K562 (cell line): Measurements from ENCODE around the gene CREB3L1. TPM values are rescaled to one million over a fixed set of nuclear protein-coding genes. Genes with fewer than 3 reads are reported as not detected.

Experiments used
- BMI1 ChIP-seq: fragments of 150-350 bp; IDR thresholded peaks from 2 replicates; pipeline ENCODE4 v1.6.1; 2014; ENCODE audit warnings: low read length
- CHD4 ChIP-seq: fragments of 200-600 bp; sonication (generic); IDR thresholded peaks from 3 replicates; pipeline ENCODE4 v1.6.1; 2012; ENCODE audit warnings: low read depth, mild to moderate bottlenecking, mixed read lengths, low read length, inconsistent platforms; ENCODE audit not compliant: insufficient read depth, insufficient replicate concordance, poor library complexity, severe bottlenecking
- CTBP1 ChIP-seq: fragments of 450-650 bp; IDR thresholded peaks from 2 replicates; pipeline ENCODE4 v1.6.1; 2016; ENCODE audit warnings: borderline replicate concordance
- HDAC8 ChIP-seq: fragments of 450-650 bp; IDR thresholded peaks from 2 replicates; pipeline ENCODE4 v1.6.1; 2016; ENCODE audit warnings: mild to moderate bottlenecking, missing genetic modification characterization, moderate library complexity, missing compliant biosample characterization
- HNRNPLL ChIP-seq: fragments of 200-400 bp; formaldehyde crosslinking; IDR thresholded peaks from 2 replicates; pipeline ENCODE4 v1.6.1; 2017; ENCODE audit warnings: low read length, low read depth, mild to moderate bottlenecking; ENCODE audit not compliant: poor library complexity, severe bottlenecking
- KDM2B ChIP-seq: fragments of 250-450 bp; sonication (Bioruptor Pico); IDR thresholded peaks from 2 replicates; pipeline ENCODE4 v1.8.0; 2021; ENCODE audit warnings: mild to moderate bottlenecking, moderate library complexity
- MCM5 ChIP-seq: fragments of 450-650 bp; IDR thresholded peaks from 2 replicates; pipeline ENCODE4 v1.6.1; 2016; ENCODE audit warnings: low read depth
- NFIC ChIP-seq: fragments of 450-650 bp; IDR thresholded peaks from 2 replicates; pipeline ENCODE4 v1.6.1; 2017; ENCODE audit warnings: mild to moderate bottlenecking, inconsistent platforms
- NR3C1 ChIP-seq: sonication (generic); formaldehyde crosslinking; IDR thresholded peaks from 2 replicates; pipeline ENCODE4 v1.8.1; 2022; ENCODE audit warnings: missing genetic modification reagents
- RAD51 ChIP-seq: fragments of 450-650 bp; IDR thresholded peaks from 2 replicates; pipeline ENCODE4 v1.7.1; 2016; ENCODE audit warnings: low read depth, mild to moderate bottlenecking, borderline replicate concordance
- RB1 ChIP-seq: fragments of 450-650 bp; IDR thresholded peaks from 2 replicates; pipeline ENCODE4 v1.6.1; 2017; ENCODE audit warnings: low read depth, mild to moderate bottlenecking
- SREBF2 ChIP-seq: sonication (generic); formaldehyde crosslinking; IDR thresholded peaks from 2 replicates; pipeline ENCODE4 v1.4.0; 2020; ENCODE audit warnings: mild to moderate bottlenecking, missing genetic modification reagents
- TFAM ChIP-seq: fragments of 250-450 bp; sonication (Bioruptor Pico); conservative IDR thresholded peaks from 2 replicates; pipeline ENCODE4 v1.5.0; 2021; ENCODE audit warnings: mild to moderate bottlenecking, moderate library complexity
- ZFX ChIP-seq: sonication (generic); formaldehyde crosslinking; IDR thresholded peaks from 2 replicates; pipeline ENCODE4 v1.8.0; 2022; ENCODE audit warnings: mild to moderate bottlenecking, missing genetic modification reagents, moderate library complexity
- ZNF174 ChIP-seq: fragments of 250-450 bp; sonication (Bioruptor Pico); IDR thresholded peaks from 2 replicates; pipeline ENCODE4 v1.4.0; 2020; ENCODE audit warnings: mild to moderate bottlenecking
- ZNF184 ChIP-seq: sonication (generic); formaldehyde crosslinking; IDR thresholded peaks from 2 replicates; pipeline ENCODE4 v1.5.0; 2020; ENCODE audit warnings: missing genetic modification reagents
- ZNF408 ChIP-seq: fragments of 250-450 bp; sonication (Bioruptor Pico); IDR thresholded peaks from 2 replicates; pipeline ENCODE4 v1.4.0; 2020; ENCODE audit warnings: low read depth, mild to moderate bottlenecking, moderate library complexity
- ZNF707 ChIP-seq: fragments of 250-450 bp; sonication (Bioruptor Pico); conservative IDR thresholded peaks from 2 replicates; pipeline ENCODE4 v1.8.0; 2022; ENCODE audit warnings: inconsistent platforms, mild to moderate bottlenecking, moderate library complexity
- ZNF764 ChIP-seq: fragments of 250-450 bp; sonication (Bioruptor Pico); IDR thresholded peaks from 2 replicates; pipeline ENCODE4 v1.4.0; 2020; ENCODE audit warnings: low read depth, mild to moderate bottlenecking, moderate library complexity
- ZNF77 ChIP-seq: fragments of 250-450 bp; sonication (Bioruptor Pico); IDR thresholded peaks from 2 replicates; pipeline ENCODE4 v1.5.0; 2020
- polyA plus RNA-seq, 8 experiments: library from polyadenylated mRNA; depleted of rRNA in 4 of 8; stranded (reverse) in 5 of 8; unstranded in 3 of 8; fragments of >200 nt; fragmentation: Nextera tagmentation in 2 of 8; fragmentation: Illumina TruSeq in 1 of 8; extraction: Ambion mirVana in 2 of 8; extraction: Trizol in 1 of 8; gene quantifications; 2 replicates each; pipeline versions ENCODE4 v1.2.1 to v1.2.3, GENCODE V29; 2011 to 2014; ENCODE audit warnings: inconsistent platforms in 1 of 8, missing spikeins in 1 of 8
- total RNA-seq, 7 experiments: library from RNA; depleted of rRNA in 6 of 7; stranded (reverse); fragments of >200 nt in 6 of 7; fragmentation: Illumina TruSeq in 2 of 7; extraction: Trizol in 2 of 7; gene quantifications; 2 replicates each; pipeline versions ENCODE4 v1.2.1 to v1.2.3, GENCODE V29; 2011 to 2021; ENCODE audit warnings: low replicate concordance in 1 of 7
- TF ChIP-seq, protein P1 (sequence below), 2 experiments: fragments of 250-450 bp in 1 of 2; fragments of 450-650 bp in 1 of 2; sonication (Bioruptor Pico) in 1 of 2; IDR thresholded peaks; 2 replicates each; pipeline versions ENCODE4 v1.6.1 to v1.8.0; 2016 to 2021; ENCODE audit warnings: mild to moderate bottlenecking in 2 of 2, moderate library complexity in 2 of 2, missing compliant biosample characterization in 1 of 2, missing genetic modification characterization in 1 of 2
- TF ChIP-seq, protein P2 (sequence below): sonication (generic); formaldehyde crosslinking; IDR thresholded peaks from 2 replicates; pipeline ENCODE4 v1.8.1; 2023; ENCODE audit warnings: mild to moderate bottlenecking, missing genetic modification reagents
- TF ChIP-seq, protein P3 (sequence below): IDR thresholded peaks from 3 replicates; pipeline ENCODE4 v1.6.1; 2011; ENCODE audit warnings: borderline replicate concordance, mild to moderate bottlenecking, moderate library complexity; ENCODE audit not compliant: insufficient read length; ENCODE audit errors: extremely low read depth

CREB3L1 gene
- total and polyA plus RNA-seq, 9 of the 15 experiments (the other 6 are each of a cell fraction or from before 2014, with no cell fraction given): 1.2 to 27.6 (median 3.7) TPM

DNA sequence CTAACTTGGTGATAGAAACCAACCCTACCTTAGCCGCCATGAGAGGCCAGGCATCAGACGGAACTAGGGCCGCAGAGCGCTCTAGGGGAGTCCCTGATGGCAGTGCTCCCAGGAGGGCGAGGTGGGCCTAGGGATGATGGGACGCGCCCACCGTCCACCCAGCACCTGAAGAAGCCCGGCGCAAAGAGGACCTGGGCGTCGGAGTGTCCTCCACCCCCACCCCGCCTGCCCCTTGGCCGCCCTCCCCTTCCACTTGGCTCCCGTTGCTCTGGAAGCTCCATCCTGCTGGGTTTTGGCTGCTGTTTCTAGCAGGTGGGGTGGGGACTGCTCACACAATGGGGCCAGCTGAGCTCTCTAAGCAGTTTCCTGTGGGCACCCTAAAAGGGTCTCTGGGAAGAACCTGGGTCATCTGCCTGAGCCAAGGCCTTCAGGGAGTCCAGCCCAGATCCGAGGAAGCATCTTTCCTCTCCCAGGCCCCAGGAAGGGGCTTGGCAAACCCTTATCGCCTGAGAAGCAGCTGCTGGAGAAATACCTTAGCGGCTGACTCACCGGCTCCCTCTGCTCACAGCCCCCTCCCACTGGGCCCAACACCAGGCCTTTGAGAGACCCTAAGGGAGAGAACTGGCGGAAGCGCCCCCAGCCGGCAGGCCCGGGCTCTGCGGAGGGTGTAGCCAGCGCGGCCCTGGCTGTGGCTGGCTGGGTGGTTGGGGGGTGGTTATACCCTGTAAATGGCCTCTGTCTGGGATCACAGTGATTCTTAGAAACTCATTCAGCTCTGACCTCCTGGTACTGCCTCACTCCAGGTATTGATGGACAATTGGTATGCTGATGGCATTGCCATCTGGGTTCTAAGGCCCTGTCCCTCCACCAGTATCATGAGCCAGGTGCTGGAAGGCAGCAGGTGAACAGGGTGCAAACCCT lies 19.3 kb downstream of the CREB3L1 start (continued):
- TF ChIP-seq, protein P1, sequence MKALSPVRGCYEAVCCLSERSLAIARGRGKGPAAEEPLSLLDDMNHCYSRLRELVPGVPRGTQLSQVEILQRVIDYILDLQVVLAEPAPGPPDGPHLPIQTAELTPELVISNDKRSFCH (CRISPR knock-in tag; IDR thresholded peaks at IDR 0.05): no peak
- TF ChIP-seq, protein P1 (tag; IDR thresholded peaks at IDR 0.05): peak; percentile 61; the same call in 1 of the 2 replicates
- no peak for TF ChIP-seq HNRNPLL
- TF ChIP-seq TFAM: no peak
- TF ChIP-seq ZNF408: no peak
- TF ChIP-seq, protein P2, sequence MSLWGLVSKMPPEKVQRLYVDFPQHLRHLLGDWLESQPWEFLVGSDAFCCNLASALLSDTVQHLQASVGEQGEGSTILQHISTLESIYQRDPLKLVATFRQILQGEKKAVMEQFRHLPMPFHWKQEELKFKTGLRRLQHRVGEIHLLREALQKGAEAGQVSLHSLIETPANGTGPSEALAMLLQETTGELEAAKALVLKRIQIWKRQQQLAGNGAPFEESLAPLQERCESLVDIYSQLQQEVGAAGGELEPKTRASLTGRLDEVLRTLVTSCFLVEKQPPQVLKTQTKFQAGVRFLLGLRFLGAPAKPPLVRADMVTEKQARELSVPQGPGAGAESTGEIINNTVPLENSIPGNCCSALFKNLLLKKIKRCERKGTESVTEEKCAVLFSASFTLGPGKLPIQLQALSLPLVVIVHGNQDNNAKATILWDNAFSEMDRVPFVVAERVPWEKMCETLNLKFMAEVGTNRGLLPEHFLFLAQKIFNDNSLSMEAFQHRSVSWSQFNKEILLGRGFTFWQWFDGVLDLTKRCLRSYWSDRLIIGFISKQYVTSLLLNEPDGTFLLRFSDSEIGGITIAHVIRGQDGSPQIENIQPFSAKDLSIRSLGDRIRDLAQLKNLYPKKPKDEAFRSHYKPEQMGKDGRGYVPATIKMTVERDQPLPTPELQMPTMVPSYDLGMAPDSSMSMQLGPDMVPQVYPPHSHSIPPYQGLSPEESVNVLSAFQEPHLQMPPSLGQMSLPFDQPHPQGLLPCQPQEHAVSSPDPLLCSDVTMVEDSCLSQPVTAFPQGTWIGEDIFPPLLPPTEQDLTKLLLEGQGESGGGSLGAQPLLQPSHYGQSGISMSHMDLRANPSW: no peak
- TF ChIP-seq NFIC: peak; percentile 90
- TF ChIP-seq ZNF764 (CRISPR knock-in tag): no peak
- TF ChIP-seq RAD51: no peak
- no peak for TF ChIP-seq MCM5
- no peak for TF ChIP-seq NR3C1 (CRISPR knock-in tag)
- TF ChIP-seq HDAC8 (tag): no peak
- peak; percentile 79 for TF ChIP-seq RB1
- no peak for TF ChIP-seq SREBF2 (CRISPR knock-in tag)
- no peak for TF ChIP-seq CHD4
- TF ChIP-seq ZNF77 (CRISPR knock-in tag): no peak
- TF ChIP-seq, protein P3, sequence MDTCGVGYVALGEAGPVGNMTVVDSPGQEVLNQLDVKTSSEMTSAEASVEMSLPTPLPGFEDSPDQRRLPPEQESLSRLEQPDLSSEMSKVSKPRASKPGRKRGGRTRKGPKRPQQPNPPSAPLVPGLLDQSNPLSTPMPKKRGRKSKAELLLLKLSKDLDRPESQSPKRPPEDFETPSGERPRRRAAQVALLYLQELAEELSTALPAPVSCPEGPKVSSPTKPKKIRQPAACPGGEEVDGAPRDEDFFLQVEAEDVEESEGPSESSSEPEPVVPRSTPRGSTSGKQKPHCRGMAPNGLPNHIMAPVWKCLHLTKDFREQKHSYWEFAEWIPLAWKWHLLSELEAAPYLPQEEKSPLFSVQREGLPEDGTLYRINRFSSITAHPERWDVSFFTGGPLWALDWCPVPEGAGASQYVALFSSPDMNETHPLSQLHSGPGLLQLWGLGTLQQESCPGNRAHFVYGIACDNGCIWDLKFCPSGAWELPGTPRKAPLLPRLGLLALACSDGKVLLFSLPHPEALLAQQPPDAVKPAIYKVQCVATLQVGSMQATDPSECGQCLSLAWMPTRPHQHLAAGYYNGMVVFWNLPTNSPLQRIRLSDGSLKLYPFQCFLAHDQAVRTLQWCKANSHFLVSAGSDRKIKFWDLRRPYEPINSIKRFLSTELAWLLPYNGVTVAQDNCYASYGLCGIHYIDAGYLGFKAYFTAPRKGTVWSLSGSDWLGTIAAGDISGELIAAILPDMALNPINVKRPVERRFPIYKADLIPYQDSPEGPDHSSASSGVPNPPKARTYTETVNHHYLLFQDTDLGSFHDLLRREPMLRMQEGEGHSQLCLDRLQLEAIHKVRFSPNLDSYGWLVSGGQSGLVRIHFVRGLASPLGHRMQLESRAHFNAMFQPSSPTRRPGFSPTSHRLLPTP: no peak
- peak; percentile 80 for TF ChIP-seq ZFX (CRISPR knock-in tag)
- no peak for TF ChIP-seq KDM2B (CRISPR knock-in tag)
- TF ChIP-seq ZNF707 (CRISPR knock-in tag): no peak
- no peak; the same call in 1 of the 2 replicates for TF ChIP-seq BMI1
- no peak for TF ChIP-seq ZNF174 (CRISPR knock-in tag)
- peak; percentile 99 for TF ChIP-seq CTBP1
- TF ChIP-seq ZNF184 (CRISPR knock-in tag): no peak
